KOPT-K1 (cell line): ENCODE measurements around the gene BCAR3.

Experiments used
- H3K27ac ChIP-seq: fragments of 200-600 bp; sonication (generic); 2 replicates; pipeline ENCODE4 v1.5.1; 2016; ENCODE audit warnings: antibody characterized with exemption, mild to moderate bottlenecking, low read depth, low read length; ENCODE audit not compliant: poor library complexity, severe bottlenecking
- H3K36me3 ChIP-seq: fragments of 200-600 bp; sonication (generic); 2 replicates; pipeline ENCODE4 v1.5.1; 2017; ENCODE audit warnings: antibody characterized with exemption, mild to moderate bottlenecking, low read length, moderate library complexity; ENCODE audit not compliant: insufficient read depth
- H3K9me3 ChIP-seq: fragments of 200-600 bp; sonication (generic); 2 replicates; pipeline ENCODE4 v1.5.1; 2017; ENCODE audit warnings: antibody characterized with exemption, low read length, mild to moderate bottlenecking; ENCODE audit not compliant: insufficient read depth, poor library complexity, severe bottlenecking

BCAR3 gene

DNA sequence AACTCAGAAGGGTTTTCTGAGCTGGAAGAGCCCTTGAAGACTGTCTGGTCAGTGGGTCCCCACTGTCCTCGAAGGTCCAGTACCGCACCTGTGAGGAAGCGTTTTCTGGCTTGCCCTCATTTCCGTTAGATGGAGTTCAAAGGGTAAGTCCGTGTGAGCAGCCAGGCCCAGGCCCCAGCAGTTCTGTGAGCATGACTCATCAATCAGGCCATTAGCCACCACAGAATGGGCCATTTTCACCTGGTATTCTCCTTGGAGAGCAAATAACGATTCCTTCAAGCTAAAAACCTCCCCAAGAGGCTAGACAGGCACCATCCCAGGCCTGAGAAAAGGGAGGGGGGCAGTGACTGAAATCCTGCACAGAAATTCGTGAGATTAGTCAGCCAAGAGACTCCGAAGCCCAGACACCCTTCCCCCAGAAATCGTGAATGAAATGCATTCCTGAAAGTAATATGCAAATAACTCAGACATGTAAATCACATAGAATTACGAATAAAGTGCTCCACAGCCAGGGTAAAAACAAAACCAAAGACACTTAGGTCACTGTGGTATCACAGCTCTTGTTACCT lies 66.0 kb downstream of the BCAR3 start:
- Histone ChIP-seq H3K27ac (no peak overlapping the region), H3K36me3 (no peaks in the 10 kb centered on the region), H3K9me3 (no peaks in the 10 kb centered on the region)

DNA sequence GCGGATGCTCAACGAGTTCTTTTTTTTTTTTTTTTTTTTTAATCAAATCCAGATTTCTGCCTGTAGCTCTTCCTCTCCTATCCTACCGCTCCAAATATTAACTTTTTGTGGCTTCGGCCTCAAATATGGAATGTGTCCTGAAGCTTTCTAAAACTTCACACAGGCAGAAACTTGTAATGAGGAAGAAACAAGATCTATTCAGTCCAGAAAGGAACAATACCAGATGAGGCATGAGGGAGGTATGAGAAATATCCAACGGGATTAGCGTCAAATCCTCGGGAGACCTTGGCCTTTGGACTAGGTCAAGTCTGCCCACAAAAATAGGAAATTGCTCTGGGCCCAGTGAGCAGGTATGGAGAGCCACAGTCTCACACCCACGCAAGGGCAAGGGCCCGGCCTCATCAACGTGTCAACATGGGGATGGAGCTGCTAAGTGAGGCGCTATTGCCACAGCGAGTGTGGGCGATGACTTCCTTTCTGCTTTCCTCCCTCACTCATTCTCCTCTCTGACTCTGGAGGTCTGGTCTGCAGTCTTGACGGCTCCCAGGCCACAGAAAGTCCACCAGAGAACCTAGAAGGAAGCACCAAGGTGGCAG lies 66.6 kb downstream of the BCAR3 start:
- Histone ChIP-seq H3K27ac (no peak overlapping the region), H3K9me3 (no peaks in the 10 kb centered on the region), H3K36me3 (no peaks in the 10 kb centered on the region)

GRCh38 chr1:93614541-93614940 lies 67.1 kb downstream of the BCAR3 start:
- H3K9me3 ChIP-seq, result no peaks in the 10 kb centered on the region
- no peaks in the 10 kb centered on the region for H3K36me3 ChIP-seq
- H3K27ac ChIP-seq, result no peak overlapping the region

DNA sequence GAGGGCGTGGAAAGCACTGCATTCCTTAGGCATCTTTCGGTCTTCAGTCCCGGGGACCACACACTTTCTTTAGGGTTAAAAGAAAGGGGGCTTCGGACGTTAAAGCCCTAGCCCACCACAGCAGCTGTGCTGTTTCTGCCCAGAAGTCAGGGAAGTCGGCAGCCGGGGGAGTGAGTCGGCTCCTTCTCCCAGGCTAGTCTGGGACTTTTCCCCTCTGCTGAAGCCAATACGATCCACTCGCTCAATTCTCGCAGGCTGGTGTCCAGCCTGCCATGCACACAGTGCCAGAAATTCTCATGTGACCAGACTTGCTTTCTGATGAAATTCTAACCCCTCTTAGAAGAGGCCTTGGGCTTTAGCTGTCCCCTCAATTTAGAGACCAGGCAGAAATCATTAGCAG lies 67.7 kb downstream of the BCAR3 start:
- no peak overlapping the region for H3K27ac ChIP-seq
- H3K36me3 ChIP-seq, result no peaks in the 10 kb centered on the region

GRCh38 chr1:93612510-93612909 lies 69.1 kb downstream of the BCAR3 start:
- H3K36me3 ChIP-seq, result no peaks in the 10 kb centered on the region
- H3K27ac ChIP-seq, result no peak overlapping the region
- H3K9me3 ChIP-seq, result no peaks in the 10 kb centered on the region

More for the DNA sequence above, 67.7 kb downstream of the BCAR3 start:
- H3K9me3 ChIP-seq, result no peaks in the 10 kb centered on the region

- Histone ChIP-seq H3K9me3 (no peaks in the 10 kb centered on the region), H3K27ac (no peak overlapping the region), H3K36me3 (no peaks in the 10 kb centered on the region)
Measured at GRCh38 chr1:93611668-93612067, 70.0 kb downstream of the BCAR3 start.

DNA sequence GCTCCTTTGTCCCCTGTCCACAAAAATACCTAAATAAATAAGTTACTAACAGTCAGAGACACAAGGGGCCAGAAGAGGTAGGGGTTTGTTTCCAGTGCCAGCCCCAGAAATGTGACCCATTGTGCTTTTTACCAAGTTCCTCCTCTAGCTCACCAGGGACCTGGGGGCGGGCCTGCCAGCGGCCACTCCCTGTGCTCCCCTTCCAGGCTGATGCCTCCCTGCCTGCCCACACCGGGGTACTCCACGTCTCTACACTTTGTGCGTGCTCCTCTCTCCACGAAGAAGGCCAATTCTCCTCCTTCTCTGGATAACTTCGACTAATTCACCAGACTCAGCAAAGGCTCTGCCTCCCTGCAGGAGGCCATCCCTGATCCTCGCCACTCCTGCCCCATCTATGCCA lies 72.1 kb downstream of the BCAR3 start:
- Histone ChIP-seq H3K27ac (no peak overlapping the region), H3K9me3 (no peaks in the 10 kb centered on the region), H3K36me3 (no peaks in the 10 kb centered on the region)

DNA sequence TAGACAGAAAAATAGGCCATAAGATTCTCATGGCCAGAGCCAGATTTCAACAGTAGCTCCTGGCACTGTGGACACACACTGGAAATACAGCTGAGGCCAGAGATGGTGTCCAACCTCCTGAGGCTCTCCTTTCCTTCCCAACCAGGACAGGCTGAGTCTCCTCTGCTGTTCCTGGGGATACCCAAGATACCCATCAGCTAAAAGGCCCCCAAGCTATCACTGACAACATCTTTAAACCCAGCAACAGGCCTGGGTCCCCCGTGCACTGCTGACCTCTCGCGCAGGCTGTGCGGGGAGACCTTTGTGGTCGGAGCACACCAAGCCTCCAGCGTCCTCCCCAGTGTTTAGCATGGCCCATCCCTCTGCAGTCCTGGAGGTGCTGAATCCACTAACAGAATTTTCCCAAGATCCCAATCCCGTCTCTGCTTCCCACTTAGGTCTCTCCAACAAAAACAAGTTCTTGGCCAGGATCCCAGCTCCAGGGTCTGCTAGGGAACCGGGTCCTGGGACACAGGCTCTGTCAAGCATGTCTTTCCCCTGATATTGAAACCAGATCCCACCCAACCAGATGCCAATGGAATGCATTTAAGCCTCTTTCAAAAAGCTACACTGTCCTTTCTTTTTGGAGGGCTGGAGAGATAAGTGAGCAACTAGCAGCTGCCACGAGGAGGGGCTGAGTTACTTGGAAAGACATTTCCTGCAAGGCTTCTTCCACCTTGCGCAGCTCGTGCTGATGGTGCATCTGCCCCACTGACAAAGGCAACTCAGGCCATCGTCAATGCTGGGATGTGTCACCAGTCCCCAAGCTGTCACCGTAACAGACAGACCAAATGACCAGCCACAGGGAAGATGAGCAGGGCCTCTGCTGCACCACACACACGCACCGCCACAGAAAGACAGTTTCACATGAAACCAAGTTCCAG lies 73.2 kb downstream of the BCAR3 start:
- Histone ChIP-seq H3K36me3 (no peaks in the 10 kb centered on the region), H3K9me3 (no peaks in the 10 kb centered on the region), H3K27ac (no peak overlapping the region)

- Histone ChIP-seq H3K27ac (no peak overlapping the region), H3K9me3 (no peaks in the 10 kb centered on the region), H3K36me3 (no peaks in the 10 kb centered on the region)
Measured at GRCh38 chr1:93607814-93608186, 73.8 kb downstream of the BCAR3 start.

DNA sequence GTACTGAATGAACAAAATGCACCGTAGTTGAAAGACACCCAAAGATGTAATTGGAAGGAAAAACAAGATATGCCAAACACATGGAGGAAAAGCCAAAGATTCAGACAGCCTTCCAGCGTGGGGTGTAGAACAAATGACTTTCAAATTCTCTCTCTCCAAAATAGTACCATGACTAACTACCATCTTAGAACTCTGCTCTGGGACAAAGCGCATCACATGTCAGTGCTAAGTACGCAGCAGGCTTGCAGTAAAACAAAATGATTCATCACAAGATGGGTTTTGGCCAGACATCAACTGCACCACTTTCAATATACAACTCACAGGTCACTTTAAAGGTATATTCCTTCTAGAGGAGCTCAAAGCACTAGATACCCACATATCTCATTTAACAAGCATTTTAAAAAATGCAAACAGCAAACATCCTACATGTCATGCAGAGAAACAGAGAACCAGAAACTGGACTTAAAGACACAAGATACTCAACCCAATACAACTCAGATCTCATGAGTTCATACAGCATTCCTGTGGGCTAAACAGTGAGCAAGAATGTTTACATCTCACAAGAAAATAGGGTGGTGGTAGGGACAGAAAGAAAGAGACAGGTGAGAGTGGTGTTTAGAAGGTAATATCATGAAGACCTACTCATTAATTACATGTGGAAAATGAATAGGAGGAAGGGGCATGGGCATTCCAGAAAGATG lies 75.7 kb downstream of the BCAR3 start:
- Histone ChIP-seq H3K36me3 (no peaks in the 10 kb centered on the region), H3K9me3 (no peaks in the 10 kb centered on the region), H3K27ac (no peak overlapping the region)

DNA sequence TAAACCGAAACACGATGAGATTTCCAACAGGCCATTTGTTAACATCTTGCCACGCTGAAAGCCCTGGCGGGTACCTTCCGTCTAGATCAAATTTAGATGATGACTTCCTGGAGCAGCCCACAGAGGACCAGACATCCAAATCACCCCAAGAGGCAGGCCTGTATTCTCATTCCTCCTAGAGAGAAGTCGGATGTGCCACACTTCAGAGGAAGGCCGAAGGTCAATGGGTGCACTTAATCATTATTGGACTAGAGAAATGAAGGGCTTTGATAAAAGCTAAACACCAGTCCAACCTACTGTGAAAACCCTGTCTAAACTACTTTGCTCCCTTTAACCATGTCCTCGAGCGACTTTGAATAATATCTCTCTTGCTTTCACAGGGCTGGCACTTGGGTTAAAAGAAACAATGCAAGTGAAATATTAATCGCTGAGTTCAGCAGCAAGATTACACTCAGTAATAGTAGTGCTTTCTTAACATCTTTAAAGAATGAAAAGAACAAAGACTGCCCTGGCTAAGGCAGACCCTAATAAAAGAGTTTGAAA lies 76.5 kb downstream of the BCAR3 start:
- H3K9me3 ChIP-seq, result no peaks in the 10 kb centered on the region
- no peak overlapping the region for H3K27ac ChIP-seq
- H3K36me3 ChIP-seq, result no peaks in the 10 kb centered on the region

- Histone ChIP-seq H3K36me3 (no peaks in the 10 kb centered on the region), H3K9me3 (no peaks in the 10 kb centered on the region), H3K27ac (no peak overlapping the region)
Measured at GRCh38 chr1:93604411-93604810, 77.2 kb downstream of the BCAR3 start.

- Histone ChIP-seq H3K27ac (no peak overlapping the region), H3K9me3 (no peaks in the 10 kb centered on the region), H3K36me3 (no peaks in the 10 kb centered on the region)
Measured at GRCh38 chr1:93603601-93604000, 78.0 kb downstream of the BCAR3 start.

GRCh38 chr1:93603106-93603505 lies 78.5 kb downstream of the BCAR3 start:
- Histone ChIP-seq H3K27ac (no peak overlapping the region), H3K9me3 (no peaks in the 10 kb centered on the region), H3K36me3 (no peaks in the 10 kb centered on the region)

DNA sequence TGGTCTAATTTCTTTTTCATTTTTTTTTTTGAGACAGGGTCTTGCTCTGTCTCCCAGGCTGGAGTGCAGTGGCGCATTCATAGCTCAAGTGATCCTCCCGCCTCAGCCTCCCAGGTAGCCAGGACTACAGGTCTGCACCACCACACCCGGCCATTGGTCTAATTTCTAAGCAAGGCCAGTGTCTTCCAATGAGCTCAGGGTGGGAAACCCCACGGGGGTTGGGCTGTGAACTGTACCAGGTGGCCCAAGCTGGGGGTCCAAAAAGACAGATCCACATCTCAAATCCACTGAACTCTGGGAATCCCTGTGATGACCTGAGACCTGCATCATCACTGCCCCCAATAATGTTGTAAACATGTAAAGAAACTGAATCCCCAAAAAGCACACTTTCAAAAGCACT lies 79.5 kb downstream of the BCAR3 start:
- Histone ChIP-seq H3K9me3 (no peaks in the 10 kb centered on the region), H3K36me3 (no peaks in the 10 kb centered on the region), H3K27ac (no peak overlapping the region)
